HepG2 (cell line): ENCODE results near the gene SHQ1. TPM values are rescaled to one million over a fixed set of nuclear protein-coding genes. Genes with fewer than 3 reads are reported as not detected.

Source experiments
- EHMT2 ChIP-seq: fragments of 200-600 bp; sonication (generic); IDR thresholded peaks from 2 replicates; pipeline ENCODE4 v1.7.0; 2017; ENCODE audit warnings: antibody characterized with exemption, low read depth, low read length, borderline replicate concordance
- GLI4 ChIP-seq: sonication (generic); formaldehyde crosslinking; IDR thresholded peaks from 2 replicates; pipeline ENCODE4 v1.5.1; 2020; ENCODE audit warnings: missing genetic modification reagents, mild to moderate bottlenecking, moderate library complexity, borderline replicate concordance
- KDM2A ChIP-seq: sonication (generic); formaldehyde crosslinking; IDR thresholded peaks from 2 replicates; pipeline ENCODE4 v1.4.0; 2020; ENCODE audit warnings: low read depth, missing genetic modification reagents, borderline replicate concordance
- MIER3 ChIP-seq: IDR thresholded peaks from 2 replicates; pipeline ENCODE4 v1.6.1; 2016; ENCODE audit warnings: missing compliant biosample characterization, borderline replicate concordance
- MXD4 ChIP-seq: IDR thresholded peaks from 2 replicates; pipeline ENCODE4 v1.6.1; 2016; ENCODE audit warnings: mild to moderate bottlenecking, missing biosample characterization, missing genetic modification reagents
- RELA ChIP-seq: sonication (generic); formaldehyde crosslinking; IDR thresholded peaks from 2 replicates; pipeline ENCODE4 v1.4.0; 2020; ENCODE audit warnings: missing genetic modification reagents
- SAP130 ChIP-seq: IDR thresholded peaks from 2 replicates; pipeline ENCODE4 v1.6.1; 2016; ENCODE audit warnings: low read depth
- SKI ChIP-seq: fragments of 450-650 bp; IDR thresholded peaks from one replicate; pipeline ENCODE4 v1.6.1; 2018; ENCODE audit warnings: mild to moderate bottlenecking; ENCODE audit not compliant: partially characterized antibody
- SNAI1 ChIP-seq: sonication (generic); formaldehyde crosslinking; IDR thresholded peaks from 2 replicates; pipeline ENCODE4 v1.5.0; 2020; ENCODE audit warnings: mild to moderate bottlenecking, missing genetic modification reagents, borderline replicate concordance
- U2AF1 ChIP-seq: fragments of 200-400 bp; formaldehyde crosslinking; optimal IDR thresholded peaks from 2 replicates; pipeline ENCODE3; 2017; ENCODE audit warnings: mild to moderate bottlenecking, low read depth, low read length
- YEATS4 ChIP-seq: sonication (generic); formaldehyde crosslinking; IDR thresholded peaks from 2 replicates; pipeline ENCODE4 v1.4.0; 2020; ENCODE audit warnings: missing genetic modification reagents, borderline replicate concordance
- ZBTB8A ChIP-seq: sonication (generic); formaldehyde crosslinking; IDR thresholded peaks from 2 replicates; pipeline ENCODE4 v1.4.0; 2020; ENCODE audit warnings: mild to moderate bottlenecking, low read depth, missing genetic modification reagents, borderline replicate concordance
- ZNF143 ChIP-seq: sonication (generic); formaldehyde crosslinking; IDR thresholded peaks from 2 replicates; pipeline ENCODE4 v1.4.0; 2020; ENCODE audit warnings: missing genetic modification reagents
- ZNF331 ChIP-seq: sonication (generic); formaldehyde crosslinking; IDR thresholded peaks from 2 replicates; pipeline ENCODE4 v1.4.0; 2020; ENCODE audit warnings: missing genetic modification reagents
- ZNF350 ChIP-seq: sonication (generic); formaldehyde crosslinking; IDR thresholded peaks from 2 replicates; pipeline ENCODE4 v1.4.0; 2020; ENCODE audit warnings: mild to moderate bottlenecking, low read depth, missing genetic modification reagents, borderline replicate concordance
- ZNF562 ChIP-seq: sonication (generic); formaldehyde crosslinking; IDR thresholded peaks from 2 replicates; pipeline ENCODE4 v1.8.0; 2022; ENCODE audit warnings: missing genetic modification reagents, borderline replicate concordance
- ZNF713 ChIP-seq: sonication (generic); formaldehyde crosslinking; IDR thresholded peaks from 2 replicates; pipeline ENCODE4 v1.4.0; 2020; ENCODE audit warnings: mild to moderate bottlenecking, missing genetic modification reagents
- polyA plus RNA-seq, 8 experiments: library from polyadenylated mRNA; depleted of rRNA in 3 of 8; stranded (reverse) in 7 of 8; unstranded in 1 of 8; fragments of >200 nt; fragmentation: Illumina TruSeq in 4 of 8; extraction: Trizol in 4 of 8; gene quantifications; 2 replicates each; pipeline versions ENCODE4 v1.2.1 to v1.2.3, GENCODE V29; 2011 to 2016; ENCODE audit warnings: low read depth in 4 of 8, missing spikeins in 1 of 8, mixed read lengths in 1 of 8; ENCODE audit not compliant: insufficient read depth in 1 of 8
- total RNA-seq, 5 experiments: library from RNA; depleted of rRNA; stranded (reverse); fragments of >200 nt; fragmentation: Illumina TruSeq; extraction: Trizol; gene quantifications; 2 replicates each; pipeline ENCODE4 v1.2.3, GENCODE V29; 2016; ENCODE audit warnings: low read depth in 1 of 5
- TF ChIP-seq, protein P1 (sequence below): IDR thresholded peaks from 2 replicates; pipeline ENCODE4 v1.6.1; 2016; ENCODE audit warnings: low read depth, control low read depth
- TF ChIP-seq, protein P2 (sequence below): sonication (generic); formaldehyde crosslinking; IDR thresholded peaks from 2 replicates; pipeline ENCODE4 v1.4.0; 2020; ENCODE audit warnings: missing genetic modification reagents
- TF ChIP-seq, protein P3 (sequence below): sonication (generic); formaldehyde crosslinking; IDR thresholded peaks from 2 replicates; pipeline ENCODE4 v1.4.0; 2020; ENCODE audit warnings: missing genetic modification reagents, borderline replicate concordance
- TF ChIP-seq, protein P4 (sequence below): sonication (generic); formaldehyde crosslinking; IDR thresholded peaks from 2 replicates; pipeline ENCODE4 v1.5.0; 2020; ENCODE audit warnings: mild to moderate bottlenecking, missing genetic modification reagents

SHQ1 gene
- total and polyA plus RNA-seq, 2 of the 13 experiments (the other 11 are each of a cell fraction or from before 2014, with no cell fraction given): 5.5 to 20.3 TPM

DNA sequence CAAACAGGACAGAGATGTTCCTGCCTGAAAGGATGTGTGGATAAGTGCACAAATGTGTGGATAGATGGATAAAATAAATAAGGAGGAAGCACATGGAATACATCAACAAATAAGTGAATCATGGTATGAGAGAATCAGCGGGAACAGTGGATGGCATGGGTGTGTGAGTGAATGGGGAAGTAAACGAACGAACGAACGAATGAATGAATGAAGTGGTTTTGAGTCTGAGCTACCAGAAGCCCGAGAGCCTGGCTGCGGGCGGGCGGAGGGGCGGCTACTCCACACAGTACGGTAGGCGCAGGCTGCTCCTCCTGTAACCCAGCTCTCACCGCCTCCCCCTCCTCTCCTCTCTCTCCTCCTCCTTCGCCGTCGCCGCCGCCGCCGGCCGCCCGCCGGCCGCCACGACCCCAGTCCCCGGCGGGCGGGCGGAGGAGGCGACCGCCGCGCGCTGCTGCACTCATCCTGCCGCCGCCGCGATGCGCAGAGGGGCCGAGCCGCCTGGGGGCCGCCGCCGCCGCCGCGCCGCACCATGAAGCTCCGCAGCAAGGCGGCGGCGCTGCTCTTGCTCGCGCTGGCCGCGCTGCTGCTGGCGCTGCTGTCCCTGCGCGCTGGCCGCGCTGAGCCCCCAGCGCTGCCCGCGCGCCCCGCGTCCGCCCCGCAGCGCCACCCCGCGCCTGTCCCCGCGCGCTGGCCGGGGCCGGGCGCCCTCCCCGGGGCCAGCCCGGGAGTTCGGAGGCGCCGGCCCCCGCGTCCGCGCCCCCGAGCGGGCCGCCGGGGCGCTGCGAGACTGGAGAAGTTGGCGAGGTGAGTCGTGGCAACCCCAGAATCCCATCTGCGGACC, 39.7 kb upstream of the SHQ1 start, which contains the start of gene GXYLT2 (continued):
- TF ChIP-seq, protein P1, sequence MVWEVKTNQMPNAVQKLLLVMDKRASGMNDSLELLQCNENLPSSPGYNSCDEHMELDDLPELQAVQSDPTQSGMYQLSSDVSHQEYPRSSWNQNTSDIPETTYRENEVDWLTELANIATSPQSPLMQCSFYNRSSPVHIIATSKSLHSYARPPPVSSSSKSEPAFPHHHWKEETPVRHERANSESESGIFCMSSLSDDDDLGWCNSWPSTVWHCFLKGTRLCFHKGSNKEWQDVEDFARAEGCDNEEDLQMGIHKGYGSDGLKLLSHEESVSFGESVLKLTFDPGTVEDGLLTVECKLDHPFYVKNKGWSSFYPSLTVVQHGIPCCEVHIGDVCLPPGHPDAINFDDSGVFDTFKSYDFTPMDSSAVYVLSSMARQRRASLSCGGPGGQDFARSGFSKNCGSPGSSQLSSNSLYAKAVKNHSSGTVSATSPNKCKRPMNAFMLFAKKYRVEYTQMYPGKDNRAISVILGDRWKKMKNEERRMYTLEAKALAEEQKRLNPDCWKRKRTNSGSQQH (CRISPR knock-in tag): peak; percentile 43; the same call in 1 of the 2 replicates
- TF ChIP-seq, protein P2, sequence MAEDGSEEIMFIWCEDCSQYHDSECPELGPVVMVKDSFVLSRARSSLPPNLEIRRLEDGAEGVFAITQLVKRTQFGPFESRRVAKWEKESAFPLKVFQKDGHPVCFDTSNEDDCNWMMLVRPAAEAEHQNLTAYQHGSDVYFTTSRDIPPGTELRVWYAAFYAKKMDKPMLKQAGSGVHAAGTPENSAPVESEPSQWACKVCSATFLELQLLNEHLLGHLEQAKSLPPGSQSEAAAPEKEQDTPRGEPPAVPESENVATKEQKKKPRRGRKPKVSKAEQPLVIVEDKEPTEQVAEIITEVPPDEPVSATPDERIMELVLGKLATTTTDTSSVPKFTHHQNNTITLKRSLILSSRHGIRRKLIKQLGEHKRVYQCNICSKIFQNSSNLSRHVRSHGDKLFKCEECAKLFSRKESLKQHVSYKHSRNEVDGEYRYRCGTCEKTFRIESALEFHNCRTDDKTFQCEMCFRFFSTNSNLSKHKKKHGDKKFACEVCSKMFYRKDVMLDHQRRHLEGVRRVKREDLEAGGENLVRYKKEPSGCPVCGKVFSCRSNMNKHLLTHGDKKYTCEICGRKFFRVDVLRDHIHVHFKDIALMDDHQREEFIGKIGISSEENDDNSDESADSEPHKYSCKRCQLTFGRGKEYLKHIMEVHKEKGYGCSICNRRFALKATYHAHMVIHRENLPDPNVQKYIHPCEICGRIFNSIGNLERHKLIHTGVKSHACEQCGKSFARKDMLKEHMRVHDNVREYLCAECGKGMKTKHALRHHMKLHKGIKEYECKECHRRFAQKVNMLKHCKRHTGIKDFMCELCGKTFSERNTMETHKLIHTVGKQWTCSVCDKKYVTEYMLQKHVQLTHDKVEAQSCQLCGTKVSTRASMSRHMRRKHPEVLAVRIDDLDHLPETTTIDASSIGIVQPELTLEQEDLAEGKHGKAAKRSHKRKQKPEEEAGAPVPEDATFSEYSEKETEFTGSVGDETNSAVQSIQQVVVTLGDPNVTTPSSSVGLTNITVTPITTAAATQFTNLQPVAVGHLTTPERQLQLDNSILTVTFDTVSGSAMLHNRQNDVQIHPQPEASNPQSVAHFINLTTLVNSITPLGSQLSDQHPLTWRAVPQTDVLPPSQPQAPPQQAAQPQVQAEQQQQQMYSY (CRISPR knock-in tag): no peak
- TF ChIP-seq, protein P3, sequence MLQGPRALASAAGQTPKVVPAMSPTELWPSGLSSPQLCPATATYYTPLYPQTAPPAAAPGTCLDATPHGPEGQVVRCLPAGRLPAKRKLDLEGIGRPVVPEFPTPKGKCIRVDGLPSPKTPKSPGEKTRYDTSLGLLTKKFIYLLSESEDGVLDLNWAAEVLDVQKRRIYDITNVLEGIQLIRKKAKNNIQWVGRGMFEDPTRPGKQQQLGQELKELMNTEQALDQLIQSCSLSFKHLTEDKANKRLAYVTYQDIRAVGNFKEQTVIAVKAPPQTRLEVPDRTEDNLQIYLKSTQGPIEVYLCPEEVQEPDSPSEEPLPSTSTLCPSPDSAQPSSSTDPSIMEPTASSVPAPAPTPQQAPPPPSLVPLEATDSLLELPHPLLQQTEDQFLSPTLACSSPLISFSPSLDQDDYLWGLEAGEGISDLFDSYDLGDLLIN (CRISPR knock-in tag): no peak
- no peak for TF ChIP-seq ZNF143 (CRISPR knock-in tag)
- TF ChIP-seq GLI4 (CRISPR knock-in tag): no peak
- no peak for TF ChIP-seq ZNF713
- no peak for TF ChIP-seq U2AF1
- TF ChIP-seq SNAI1 (CRISPR knock-in tag): no peak
- TF ChIP-seq RELA: no peak
- TF ChIP-seq SKI: peak; percentile 44
- peak; percentile 36; the same call in 1 of the 2 replicates for TF ChIP-seq KDM2A (CRISPR knock-in tag)
- TF ChIP-seq MIER3: no peak
- TF ChIP-seq ZNF350 (CRISPR knock-in tag): no peak
- TF ChIP-seq MXD4: no peak
- no peak for TF ChIP-seq EHMT2
- TF ChIP-seq ZBTB8A (CRISPR knock-in tag): no peak
- no peak for TF ChIP-seq ZNF331
- TF ChIP-seq YEATS4 (CRISPR knock-in tag): peak; percentile 33; the same call in 1 of the 2 replicates
- TF ChIP-seq SAP130 (CRISPR knock-in tag): no peak
- TF ChIP-seq, protein P4, sequence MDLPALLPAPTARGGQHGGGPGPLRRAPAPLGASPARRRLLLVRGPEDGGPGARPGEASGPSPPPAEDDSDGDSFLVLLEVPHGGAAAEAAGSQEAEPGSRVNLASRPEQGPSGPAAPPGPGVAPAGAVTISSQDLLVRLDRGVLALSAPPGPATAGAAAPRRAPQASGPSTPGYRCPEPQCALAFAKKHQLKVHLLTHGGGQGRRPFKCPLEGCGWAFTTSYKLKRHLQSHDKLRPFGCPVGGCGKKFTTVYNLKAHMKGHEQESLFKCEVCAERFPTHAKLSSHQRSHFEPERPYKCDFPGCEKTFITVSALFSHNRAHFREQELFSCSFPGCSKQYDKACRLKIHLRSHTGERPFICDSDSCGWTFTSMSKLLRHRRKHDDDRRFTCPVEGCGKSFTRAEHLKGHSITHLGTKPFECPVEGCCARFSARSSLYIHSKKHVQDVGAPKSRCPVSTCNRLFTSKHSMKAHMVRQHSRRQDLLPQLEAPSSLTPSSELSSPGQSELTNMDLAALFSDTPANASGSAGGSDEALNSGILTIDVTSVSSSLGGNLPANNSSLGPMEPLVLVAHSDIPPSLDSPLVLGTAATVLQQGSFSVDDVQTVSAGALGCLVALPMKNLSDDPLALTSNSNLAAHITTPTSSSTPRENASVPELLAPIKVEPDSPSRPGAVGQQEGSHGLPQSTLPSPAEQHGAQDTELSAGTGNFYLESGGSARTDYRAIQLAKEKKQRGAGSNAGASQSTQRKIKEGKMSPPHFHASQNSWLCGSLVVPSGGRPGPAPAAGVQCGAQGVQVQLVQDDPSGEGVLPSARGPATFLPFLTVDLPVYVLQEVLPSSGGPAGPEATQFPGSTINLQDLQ (CRISPR knock-in tag): no peak; the same call in 1 of the 2 replicates
- TF ChIP-seq ZNF562 (CRISPR knock-in tag): no peak
